ENCODE results near the gene APOC3. TPM values are rescaled to one million over a fixed set of nuclear protein-coding genes. Genes with fewer than 3 reads are reported as not detected.

The APOC3 gene
- total and polyA plus RNA-seq, 2 of the 4 experiments (the other 2 are of a cell fraction) = not detected

- Histone ChIP-seq H3K23ac (ENCODE audit: low read depth, low read length) (no peak overlapping the region), H4K5ac (ENCODE audit: low read depth, low read length) (no peak overlapping the region), H3K9ac (ENCODE audit: low read depth, low read length) (no peak overlapping the region), H2BK15ac (ENCODE audit: low read depth, low read length) (no peak overlapping the region), H4K91ac (ENCODE audit: insufficient read depth, low read depth, low read length) (no peak overlapping the region), H2AFZ (replicated peaks; ENCODE audit: low read length, poor library complexity) (no peak overlapping the region), H3K27ac (ENCODE audit: insufficient read depth, low read length) (no peak overlapping the region), H3K4me2 (ENCODE audit: low read depth, low read length) (no peak overlapping the region), H3K4me3 (ENCODE audit: insufficient read depth, low read depth, low read length) (no peak overlapping the region), H2AK5ac (ENCODE audit: low read depth, low read length) (no peak overlapping the region), H2BK120ac (ENCODE audit: low read depth, low read length) (no peak overlapping the region), H3K27me3 (ENCODE audit: control insufficient read depth, insufficient read depth, low read length) (no peaks in the 10 kb centered on the region), H3K36me3 (ENCODE audit: control insufficient read depth, insufficient read depth, low read length) (peaks cover 42% of the 10 kb centered on the region), H2AK9ac (replicated peaks; ENCODE audit: low read depth, low read length, poor library complexity) (no peak overlapping the region), H4K8ac (ENCODE audit: low read depth in 2 of 2, low read length in 2 of 2) (no peak overlapping the region), H3K56ac (ENCODE audit: extremely low read depth, insufficient read depth, low read length) (no peak overlapping the region), H3K9me1 (ENCODE audit: insufficient read depth, low read length) (peaks cover 4% of the 10 kb centered on the region; the same call in 1 of the 2 replicates), H2BK5ac (ENCODE audit: low read depth, low read length, poor library complexity, severe bottlenecking) (no peak overlapping the region), H3K9me3 (ENCODE audit: control insufficient read depth, insufficient read depth, low read length) (no peaks in the 10 kb centered on the region), H3K14ac (replicated peaks; ENCODE audit: low read depth, low read length) (no peak overlapping the region), H3K4me1 (ENCODE audit: control insufficient read depth, insufficient read depth, low read length) (no peaks in the 10 kb centered on the region), H4K20me1 (ENCODE audit: insufficient read depth, low read length) (no peaks in the 10 kb centered on the region), H3K79me1 (ENCODE audit: low read depth in 1 of 2, low read length in 2 of 2) (0 out of 4 replicates have a peak, but pooled peaks cover 0 to under 1% of the 10 kb centered on the region in 2 experiments), H2BK20ac (ENCODE audit: low read depth, low read length) (no peak overlapping the region), H3K18ac (ENCODE audit: low read depth, low read length) (no peak overlapping the region), H3K4ac (ENCODE audit: low read depth, low read length) (no peak overlapping the region)
- in situ Hi-C loops (cut with MboI; ENCODE audit: low sequenced_read_pairs) (no loop called here), intact Hi-C loops (cut with micrococcal nuclease) (no loop called here), dilution Hi-C loops (cut with HindIII; ENCODE audit: low sequenced_read_pairs, unreplicated experiment) (no loop called here)
- no peak for ATAC-seq (ENCODE audit: low read depth)
- ChIA-PET POLR2A (ENCODE audit: unreplicated experiment) (no interaction called here), CTCF (no interaction called here)
- no CpG with 5 or more reads among the region's 4 CpGs for WGBS, 2 experiments (ENCODE audit: extremely low coverage in 2 of 2, insufficient read length in 1 of 2)
- BruUV-seq (replicated peaks) = no TSS peak
- TF ChIP-seq NFE2L2 (IDR thresholded peaks at IDR 0.05; ENCODE audit: low read depth, low read length) (no peak), CEBPB (IDR thresholded peaks at IDR 0.05; ENCODE audit: low read depth, low read length) (no peak), USF2 (IDR thresholded peaks at IDR 0.05; ENCODE audit: low read depth, low read length) (no peak), POLR2A (IDR thresholded peaks at IDR 0.05; ENCODE audit: low read depth, low read length) (no peak), MAFK (IDR thresholded peaks at IDR 0.05; ENCODE audit: low read depth, low read length) (no peak), RAD21 (IDR thresholded peaks at IDR 0.05; ENCODE audit: low read length) (no peak), MAZ (IDR thresholded peaks at IDR 0.05; ENCODE audit: borderline replicate concordance, low read depth, low read length) (no peak), ELK1 (IDR thresholded peaks at IDR 0.05; ENCODE audit: borderline replicate concordance, low read depth, low read length) (no peak), CTCF (conservative IDR thresholded peaks at IDR 0.05; ENCODE audit: low read depth, low read length) (no peak), CHD1 (IDR thresholded peaks at IDR 0.05; ENCODE audit: low read depth, low read length) (no peak), SMC3 (IDR thresholded peaks at IDR 0.05; ENCODE audit: low read depth, low read length) (no peak)
- DNase-seq = no peak
Measured at GRCh38 chr11:116844722-116845121, 15.0 kb downstream of the APOC3 start.
